ENCODE measurements around the gene ST6GAL1.

The ST6GAL1 gene

GRCh38 chr3:187085021-187085666, 154.8 kb downstream of the ST6GAL1 start:
- no peak for DNase-seq

DNA sequence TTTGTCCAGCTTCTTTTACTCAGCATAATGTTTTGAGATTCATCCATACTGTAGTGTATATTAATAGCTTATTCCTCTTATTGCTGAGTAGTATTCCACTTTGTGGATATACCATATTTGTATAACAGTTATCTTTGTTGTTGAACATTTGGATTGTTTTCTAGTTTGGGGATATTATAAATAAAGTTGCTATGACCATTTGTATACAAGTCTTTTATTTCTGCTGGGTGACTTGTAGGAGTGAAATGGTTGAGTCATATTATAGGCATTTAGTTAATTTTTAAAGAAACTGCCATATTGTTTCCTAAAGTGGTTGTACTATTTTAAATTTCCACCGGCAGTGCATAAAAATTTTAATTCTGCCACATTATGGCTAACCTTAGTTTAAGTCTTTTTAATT, 155.6 kb downstream of the ST6GAL1 start:
- DNase-seq, result no peak

DNA sequence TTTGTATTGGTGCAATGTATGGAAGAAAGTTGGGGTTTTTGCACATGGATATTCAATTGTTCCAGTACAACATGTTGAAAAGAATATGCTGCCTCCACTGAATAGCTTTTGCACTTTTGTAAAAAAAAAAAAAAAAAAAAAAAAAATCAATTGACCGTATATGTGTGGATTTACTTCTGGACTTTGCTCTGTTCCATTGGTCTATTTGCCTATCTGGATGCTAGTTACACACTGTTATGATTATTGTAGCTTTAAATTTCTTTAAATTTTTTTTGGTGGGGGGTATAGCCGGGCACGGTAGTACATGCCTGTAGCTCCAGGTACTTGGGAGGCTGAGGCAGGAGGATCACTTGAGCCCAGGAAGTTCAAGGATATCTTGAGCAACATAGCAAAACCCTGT, 156.5 kb downstream of the ST6GAL1 start:
- no peak for DNase-seq

GRCh38 chr3:187088701-187089100, 158.4 kb downstream of the ST6GAL1 start:
- DNase-seq, result no peak

DNA sequence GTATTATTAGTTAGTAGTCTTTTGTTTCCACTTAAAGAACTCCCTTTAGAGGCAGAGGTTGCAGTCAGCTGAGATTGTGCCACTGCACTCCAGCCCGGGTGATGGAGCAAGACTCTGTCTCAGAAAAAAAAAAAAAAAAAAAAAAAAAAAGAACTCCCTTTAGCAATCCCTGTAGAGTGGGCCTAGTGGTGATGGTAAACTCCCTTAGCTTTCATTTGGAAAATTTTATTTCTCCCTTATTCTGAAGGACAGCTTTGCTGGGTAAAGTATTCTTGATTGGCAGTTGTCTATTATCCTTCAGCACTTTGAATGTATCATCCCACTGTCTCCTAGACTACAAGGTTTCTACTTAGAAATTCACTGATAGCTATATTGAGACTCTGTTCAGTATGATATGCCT, 163.0 kb downstream of the ST6GAL1 start:
- DNase-seq, result no peak

- DNase-seq, result no peak
Measured at GRCh38 chr3:187098923-187099512, 168.7 kb downstream of the ST6GAL1 start.

- DNase-seq, result peak; percentile 70
Measured at GRCh38 chr3:187101184-187102072, 171.1 kb downstream of the ST6GAL1 start.

DNA sequence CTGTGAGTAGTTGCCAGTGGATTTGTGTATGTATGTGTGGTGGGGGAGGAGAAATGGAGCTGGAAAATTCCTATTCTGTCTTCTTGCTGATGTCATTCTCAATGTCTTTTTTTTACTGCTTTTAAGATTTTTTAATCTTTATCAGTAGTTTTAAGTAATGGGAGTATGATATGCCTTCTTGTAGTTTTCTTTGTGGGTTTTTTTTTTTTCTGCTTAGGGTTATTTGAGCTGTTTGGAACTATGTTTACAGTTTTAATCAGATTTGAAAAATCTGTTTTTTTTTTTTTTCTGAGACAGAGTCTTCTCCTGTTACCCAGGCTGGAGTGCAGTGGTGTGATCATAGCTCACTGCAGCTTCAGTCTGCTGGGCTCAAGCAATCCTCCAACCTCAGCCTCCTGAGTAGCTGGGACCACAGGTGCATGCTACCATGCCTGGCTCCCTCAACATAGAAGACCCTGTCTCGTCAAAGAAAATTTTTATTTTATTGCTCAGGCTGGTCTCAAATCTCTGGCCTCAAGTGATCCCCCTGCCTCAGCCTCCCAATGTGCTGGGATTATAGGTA, 171.8 kb downstream of the ST6GAL1 start:
- DNase-seq, result no peak

- no peak for DNase-seq
Measured at GRCh38 chr3:187103251-187103650, 172.9 kb downstream of the ST6GAL1 start.

DNA sequence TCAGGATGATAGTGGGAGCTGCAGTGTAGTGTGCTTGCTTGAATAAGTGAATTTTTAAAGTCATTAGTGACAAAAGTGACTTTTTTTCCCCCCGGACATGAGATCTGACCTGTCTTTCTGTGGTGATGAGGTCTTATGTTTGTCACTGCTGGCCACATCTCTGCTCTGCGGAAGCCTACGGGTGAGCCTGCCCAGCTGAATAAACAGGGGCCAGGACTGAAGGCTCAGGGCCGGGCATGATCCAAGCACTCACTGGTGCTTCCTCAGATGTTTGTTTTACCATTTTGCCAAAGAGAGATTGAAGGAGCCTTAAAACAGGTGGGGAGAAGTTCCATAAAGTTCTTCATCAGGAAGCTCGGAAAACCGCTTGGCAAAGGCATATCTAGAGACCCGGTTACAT, 174.0 kb downstream of the ST6GAL1 start:
- DNase-seq, result no peak

DNA sequence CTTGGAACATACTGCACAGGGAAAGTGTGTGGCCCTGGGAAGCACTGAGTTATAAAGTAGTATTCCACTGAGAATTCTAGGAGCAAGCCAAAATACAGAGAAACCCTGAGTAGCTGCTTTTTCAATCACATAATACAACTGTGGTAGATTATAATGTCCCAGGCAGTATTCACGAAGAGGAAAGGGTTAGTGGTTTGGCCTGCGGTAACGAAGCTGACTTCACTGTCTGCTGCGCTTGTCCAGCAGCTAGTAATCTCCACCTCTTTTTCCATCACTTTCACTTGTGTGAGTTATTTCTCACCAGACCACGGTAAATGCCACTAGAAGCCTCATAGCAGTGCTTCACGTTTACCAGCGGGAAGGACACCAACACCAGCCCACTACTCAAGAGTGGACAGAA, 174.6 kb downstream of the ST6GAL1 start:
- no peak for DNase-seq

GRCh38 chr3:187105700-187106099, 175.4 kb downstream of the ST6GAL1 start:
- DNase-seq, result no peak

DNA sequence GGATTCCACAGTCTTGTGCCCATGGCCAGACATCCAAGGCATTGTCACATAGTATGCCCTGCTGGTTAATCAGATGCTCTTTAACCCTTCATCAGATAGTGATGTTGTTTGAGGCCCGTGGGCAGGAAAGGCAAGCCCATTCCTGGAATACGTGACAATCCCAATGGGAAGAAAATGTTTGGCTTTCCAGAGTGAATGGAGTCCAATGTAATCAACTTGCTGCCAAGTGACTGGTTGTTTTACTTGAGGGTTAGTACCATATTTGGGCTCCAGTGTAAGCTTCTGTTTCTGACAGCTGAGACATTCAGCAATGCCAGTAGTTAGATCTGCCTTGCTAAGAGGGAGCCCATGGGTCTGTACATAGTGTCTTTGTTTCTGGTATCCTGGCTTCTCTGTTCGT, 177.7 kb downstream of the ST6GAL1 start:
- no peak for DNase-seq

DNA sequence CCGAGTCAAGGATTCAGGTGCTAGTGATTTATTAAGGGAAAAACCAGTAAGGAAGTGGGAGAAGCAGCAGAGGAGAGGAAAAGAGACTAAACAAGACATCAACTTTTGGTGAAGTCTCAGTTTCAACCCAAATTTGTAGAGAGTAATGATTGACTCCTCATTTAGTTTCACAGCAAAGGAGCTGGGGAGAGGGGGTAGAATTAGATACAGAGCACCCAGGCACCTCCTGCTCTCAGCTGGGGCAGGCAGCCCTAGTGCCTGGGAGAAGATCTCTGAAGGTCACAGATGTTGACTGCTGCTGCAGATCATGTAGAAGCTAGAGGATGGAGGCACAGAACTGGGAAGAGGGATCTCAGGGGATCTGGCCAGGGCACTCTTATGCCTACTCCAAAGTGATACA, 179.8 kb downstream of the ST6GAL1 start:
- DNase-seq, result no peak

GRCh38 chr3:187112934-187113793, 182.8 kb downstream of the ST6GAL1 start:
- peak; percentile 22 for DNase-seq

- DNase-seq, result no peak
Measured at GRCh38 chr3:187114511-187114910, 184.2 kb downstream of the ST6GAL1 start.

DNA sequence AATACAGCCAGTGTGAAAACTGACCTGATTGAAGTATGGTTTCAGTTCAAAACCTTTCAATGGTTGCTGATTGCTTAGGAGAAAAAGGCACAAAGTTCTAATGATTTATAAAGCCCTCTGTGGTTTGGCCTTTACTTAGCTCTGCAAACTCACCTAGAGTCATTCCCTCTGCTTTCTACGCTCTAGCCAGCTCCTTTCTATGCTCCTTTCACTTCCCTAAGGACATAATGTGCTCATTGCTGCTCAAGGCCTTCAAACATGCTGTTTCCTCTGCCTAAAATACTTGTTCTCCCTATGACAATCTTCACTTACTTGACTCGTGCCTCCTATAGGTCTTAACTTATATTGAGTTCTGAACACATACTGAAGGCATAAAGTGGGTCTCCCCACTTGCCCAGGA, 190.0 kb downstream of the ST6GAL1 start:
- no peak for DNase-seq

DNA sequence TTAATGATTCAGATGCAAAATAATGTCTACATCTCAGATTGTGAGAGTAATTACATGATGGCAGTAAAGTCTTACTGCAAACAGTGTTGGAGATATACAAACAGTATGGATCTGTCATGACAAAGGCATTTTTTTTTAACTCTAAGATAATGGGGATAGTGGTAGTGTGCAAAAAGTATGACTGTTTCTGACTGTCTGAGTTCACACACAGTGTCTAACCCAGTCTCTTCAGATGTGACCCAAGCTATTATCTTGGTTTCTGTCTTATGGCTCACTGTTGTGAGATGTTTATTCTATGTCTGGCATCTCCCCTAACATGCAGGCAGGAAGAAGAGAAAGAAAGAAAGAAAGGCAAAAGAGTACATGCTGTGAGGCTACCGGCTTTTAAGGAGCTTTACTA, 191.9 kb downstream of the ST6GAL1 start:
- no peak for DNase-seq

- DNase-seq, result no peak
Measured at GRCh38 chr3:187125319-187126031, 195.1 kb downstream of the ST6GAL1 start.

Measured in eye (tissue), 1 donor.